PFSK-1 (cell line): ENCODE results near the gene CASP5.

Experiments used
- FOXP2 ChIP-seq: optimal IDR thresholded peaks from 2 replicates; pipeline ENCODE3; 2011; ENCODE audit warnings: borderline replicate concordance, control low read depth, inconsistent platforms; ENCODE audit not compliant: insufficient read depth; ENCODE audit errors: extremely low read length, extremely low read depth
- POLR2AphosphoS5 ChIP-seq: IDR thresholded peaks from 2 replicates; pipeline ENCODE4 v1.6.1; 2012; ENCODE audit warnings: low read depth, mild to moderate bottlenecking, control low read depth, low read length, moderate library complexity
- REST ChIP-seq, 2 experiments: IDR thresholded peaks; 2 replicates each; pipeline versions ENCODE4 v1.6.1 to v1.8.0; 2011 to 2012; ENCODE audit warnings: low read depth in 2 of 2, low read length in 2 of 2, control low read depth in 1 of 2, inconsistent platforms in 1 of 2, mild to moderate bottlenecking in 1 of 2, moderate library complexity in 1 of 2; ENCODE audit not compliant: insufficient read depth in 1 of 2
- SIN3A ChIP-seq: IDR thresholded peaks from 2 replicates; pipeline ENCODE4 v1.6.1; 2012; ENCODE audit warnings: mild to moderate bottlenecking, low read length, moderate library complexity, borderline replicate concordance; ENCODE audit not compliant: insufficient read depth
- TAF1 ChIP-seq: IDR thresholded peaks from 2 replicates; pipeline ENCODE4 v1.6.1; 2012; ENCODE audit warnings: low read length, control low read depth, borderline replicate concordance; ENCODE audit not compliant: insufficient read depth

Gene CASP5

GRCh38 chr11:105040703-105041102 is 17.7 kb upstream of the CASP5 start:
- no peak for TF ChIP-seq FOXP2
- no peak for TF ChIP-seq SIN3A
- no peak for TF ChIP-seq REST (IDR thresholded peaks at IDR 0.05; ENCODE audit: insufficient read depth in 1 of 2, low read depth in 2 of 2, low read length in 2 of 2)
- no peak for TF ChIP-seq POLR2AphosphoS5
- TF ChIP-seq TAF1: no peak

- TF ChIP-seq FOXP2 (no peak), REST (IDR thresholded peaks at IDR 0.05; ENCODE audit: insufficient read depth in 1 of 2, low read depth in 2 of 2, low read length in 2 of 2) (no peak), TAF1 (no peak), POLR2AphosphoS5 (no peak), SIN3A (no peak)
Measured at GRCh38 chr11:105034813-105035620, 12.0 kb upstream of the CASP5 start, which contains the start of gene CASP1. Gene CASP1, minus strand, starts transcription at chr11:105035144. Its CDS starts 31 bp downstream, at chr11:105035113.

- no peak for TF ChIP-seq SIN3A
- TF ChIP-seq TAF1: no peak
- TF ChIP-seq POLR2AphosphoS5: no peak
- TF ChIP-seq REST (IDR thresholded peaks at IDR 0.05; ENCODE audit: insufficient read depth in 1 of 2, low read depth in 2 of 2, low read length in 2 of 2): no peak
- no peak for TF ChIP-seq FOXP2
Measured at GRCh38 chr11:105033781-105034180, 10.8 kb upstream of the CASP5 start.

GRCh38 chr11:105033343-105033742 is 10.4 kb upstream of the CASP5 start:
- TF ChIP-seq POLR2AphosphoS5 (no peak), TAF1 (no peak), FOXP2 (no peak), SIN3A (no peak), REST (IDR thresholded peaks at IDR 0.05; ENCODE audit: insufficient read depth in 1 of 2, low read depth in 2 of 2, low read length in 2 of 2) (no peak)
